CD4-positive, alpha-beta T cell (primary cell): ENCODE data around the gene REXO4. TPM values are rescaled to one million over a fixed set of nuclear protein-coding genes. Genes with fewer than 3 reads are reported as not detected.

Experiments used
- ATAC-seq: fragments of 200-7000 bp; cut with Tn5 transposase; one replicate; pipeline ENCODE4 v1.10.0; 2022; ENCODE audit warnings: mild to moderate bottlenecking; ENCODE audit not compliant: poor library complexity
- CTCF ChIA-PET: fragments of 350-600 bp; sonication (Branson Sonifier 250); formaldehyde crosslinking; loops from one replicate; lab custom pipeline; 2021; ENCODE audit warnings: antibody characterized with exemption, inconsistent platforms; lab: Charles Lee
- POLR2A ChIA-PET: fragments of 350-600 bp; sonication (Branson Sonifier 250); formaldehyde crosslinking; loops from one replicate; lab custom pipeline; 2021; ENCODE audit warnings: antibody characterized with exemption, inconsistent platforms; lab: Charles Lee
- DNase-seq, 14 experiments: peaks; one replicate each; pipeline ENCODE4 v3.0.0-alpha.2; 2013 to 2020; ENCODE audit warnings: mixed read lengths in 2 of 14
- H3K27ac ChIP-seq, 2 donors: one replicate each; pipeline versions ENCODE4 v1.5.1 to v1.7.0; 2013; ENCODE audit warnings: low read length in 2 of 2, low read depth in 1 of 2, mild to moderate bottlenecking in 1 of 2
- H3K27me3 ChIP-seq, 2 experiments: 1 replicate in 1 of 2; 2 replicates in 1 of 2; pipeline versions ENCODE4 v1.6.1 to v1.7.0; 2013; ENCODE audit warnings: low read length in 2 of 2, control low read depth in 1 of 2, mild to moderate bottlenecking in 1 of 2, moderate library complexity in 1 of 2; ENCODE audit not compliant: insufficient read depth in 2 of 2, control insufficient read depth in 1 of 2
- H3K36me3 ChIP-seq: one replicate; pipeline ENCODE4 v1.6.1; 2013; ENCODE audit warnings: low read length, control low read depth; ENCODE audit not compliant: insufficient read depth
- H3K4me1 ChIP-seq: one replicate; pipeline ENCODE4 v1.6.1; 2013; ENCODE audit warnings: low read length, control low read depth; ENCODE audit not compliant: insufficient read depth
- H3K4me3 ChIP-seq: one replicate; pipeline ENCODE4 v1.5.1; 2013; ENCODE audit warnings: mild to moderate bottlenecking, low read length, moderate library complexity
- H3K9me3 ChIP-seq, 2 experiments: 1 replicate in 1 of 2; 2 replicates in 1 of 2; pipeline versions ENCODE4 v1.6.1 to v1.7.0; 2013; ENCODE audit warnings: low read length in 2 of 2, mild to moderate bottlenecking in 2 of 2, control low read depth in 1 of 2, moderate library complexity in 1 of 2; ENCODE audit not compliant: control insufficient read depth in 1 of 2, insufficient read depth in 1 of 2
- H3K27ac Mint-ChIP-seq: one replicate; pipeline ENCODE4 v1.8.0; 2020; ENCODE audit warnings: mixed read lengths
- H3K27me3 Mint-ChIP-seq: one replicate; pipeline ENCODE4 v1.8.0; 2021; ENCODE audit warnings: mixed read lengths
- H3K36me3 Mint-ChIP-seq: one replicate; pipeline ENCODE4 v1.8.0; 2021; ENCODE audit warnings: low read depth, mixed read lengths
- H3K4me1 Mint-ChIP-seq: one replicate; pipeline ENCODE4 v1.8.0; 2021; ENCODE audit warnings: low read depth, mixed read lengths
- H3K4me3 Mint-ChIP-seq: one replicate; pipeline ENCODE4 v1.8.0; 2020; ENCODE audit warnings: mild to moderate bottlenecking, mixed read lengths
- H3K9me3 Mint-ChIP-seq: one replicate; pipeline ENCODE4 v1.8.0; 2020; ENCODE audit warnings: mixed read lengths
- intact Hi-C, 2 experiments: fragments of 100-400 bp; cut with DNase I in 1 of 2; cut with micrococcal nuclease in 1 of 2; formaldehyde crosslinking; loops; one replicate each; pipeline versions ENCODE4 v1.15.1 to v1.9.0; 2023 to 2025; cut with DNase I, micrococcal nuclease
- total RNA-seq, 174 experiments: library from RNA in 2 of 174; stranded (reverse) in 2 of 174; gene quantifications; one replicate each; pipeline ENCODE4 v1.2.3 and lab custom pipeline; 2021 to 2026
- TF ChIP-seq, protein P1 (sequence below): fragments of 200-600 bp; IDR thresholded peaks from one replicate; pipeline ENCODE4 v1.8.0; 2022; ENCODE audit warnings: antibody characterized with exemption, mild to moderate bottlenecking

Gene REXO4
- total RNA-seq, 2 experiments from 2014 or later = 17.3 to 18.5 TPM

DNA sequence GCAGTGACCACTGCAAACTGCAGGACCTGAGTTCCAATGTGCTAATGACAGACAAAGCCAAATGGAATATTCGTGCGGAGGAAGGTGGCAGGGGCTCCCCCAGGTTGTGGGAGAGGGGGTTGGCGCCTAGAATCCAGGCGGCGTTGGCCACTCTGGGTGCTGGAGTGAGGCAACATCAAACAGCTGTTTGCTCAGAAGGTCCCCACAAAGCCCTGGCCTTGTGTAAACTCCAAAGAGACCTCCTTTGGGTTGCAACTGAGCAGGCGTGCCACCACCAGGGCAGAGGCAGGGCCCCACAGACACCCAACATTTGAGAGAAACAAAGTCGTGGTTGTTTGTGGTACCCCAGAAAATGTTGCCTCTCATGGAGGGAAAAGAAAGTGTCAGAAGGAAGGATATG is 27.1 kb downstream of the REXO4 start:
- TF ChIP-seq, protein P1, sequence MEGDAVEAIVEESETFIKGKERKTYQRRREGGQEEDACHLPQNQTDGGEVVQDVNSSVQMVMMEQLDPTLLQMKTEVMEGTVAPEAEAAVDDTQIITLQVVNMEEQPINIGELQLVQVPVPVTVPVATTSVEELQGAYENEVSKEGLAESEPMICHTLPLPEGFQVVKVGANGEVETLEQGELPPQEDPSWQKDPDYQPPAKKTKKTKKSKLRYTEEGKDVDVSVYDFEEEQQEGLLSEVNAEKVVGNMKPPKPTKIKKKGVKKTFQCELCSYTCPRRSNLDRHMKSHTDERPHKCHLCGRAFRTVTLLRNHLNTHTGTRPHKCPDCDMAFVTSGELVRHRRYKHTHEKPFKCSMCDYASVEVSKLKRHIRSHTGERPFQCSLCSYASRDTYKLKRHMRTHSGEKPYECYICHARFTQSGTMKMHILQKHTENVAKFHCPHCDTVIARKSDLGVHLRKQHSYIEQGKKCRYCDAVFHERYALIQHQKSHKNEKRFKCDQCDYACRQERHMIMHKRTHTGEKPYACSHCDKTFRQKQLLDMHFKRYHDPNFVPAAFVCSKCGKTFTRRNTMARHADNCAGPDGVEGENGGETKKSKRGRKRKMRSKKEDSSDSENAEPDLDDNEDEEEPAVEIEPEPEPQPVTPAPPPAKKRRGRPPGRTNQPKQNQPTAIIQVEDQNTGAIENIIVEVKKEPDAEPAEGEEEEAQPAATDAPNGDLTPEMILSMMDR = no peak
- CTCF ChIA-PET = no interaction called here
- H3K4me1 Mint-ChIP-seq = no peaks in the 10 kb centered on the region
- POLR2A ChIA-PET = no interaction called here
- H3K27ac ChIP-seq = no peak overlapping the region
- no peak overlapping the region for H3K4me3 Mint-ChIP-seq
- no peaks in the 10 kb centered on the region for H3K36me3 Mint-ChIP-seq
- H3K27ac Mint-ChIP-seq = no peak overlapping the region
- no peaks in the 10 kb centered on the region for H3K36me3 ChIP-seq
- no peak overlapping the region for H3K4me3 ChIP-seq
- ATAC-seq = no peak
- H3K9me3 ChIP-seq = peaks cover 0 to 9% of the 10 kb centered on the region in 2 experiments
- no peaks in the 10 kb centered on the region for H3K27me3 Mint-ChIP-seq
- H3K27me3 ChIP-seq = peaks cover 0 to 7% of the 10 kb centered on the region in 2 experiments
- H3K4me1 ChIP-seq = no peaks in the 10 kb centered on the region
- H3K9me3 Mint-ChIP-seq = no peaks in the 10 kb centered on the region
- DNase-seq = no peak
- intact Hi-C loops = no loop called here

GRCh38 chr9:133389562-133389961 is 28.2 kb downstream of the REXO4 start:
- ChIA-PET POLR2A (no interaction called here), CTCF (interaction anchor here (0.6 kb wide), 1 partner anchor 13 kb away, joined by 3 read pairs; the partner anchor contains the start of gene STKLD1)
- no peak for ATAC-seq
- Histone ChIP-seq H3K4me1 (no peaks in the 10 kb centered on the region), H3K9me3 (peaks cover 0 to 9% of the 10 kb centered on the region in 2 experiments), H3K27ac (no peak overlapping the region), H3K36me3 (no peaks in the 10 kb centered on the region), H3K27me3 (peaks cover 0 to 7% of the 10 kb centered on the region in 2 experiments), H3K4me3 (no peak overlapping the region)
- Mint-ChIP-seq H3K4me3 (no peak overlapping the region), H3K36me3 (no peaks in the 10 kb centered on the region), H3K27ac (no peak overlapping the region), H3K27me3 (no peaks in the 10 kb centered on the region), H3K4me1 (no peaks in the 10 kb centered on the region), H3K9me3 (no peaks in the 10 kb centered on the region)
- no peak for DNase-seq
- intact Hi-C loops = no loop called here
- TF ChIP-seq, protein P1 = no peak

- Histone ChIP-seq H3K27me3 (peaks cover 0 to 7% of the 10 kb centered on the region in 2 experiments), H3K36me3 (no peaks in the 10 kb centered on the region), H3K4me1 (no peaks in the 10 kb centered on the region), H3K4me3 (no peak overlapping the region), H3K9me3 (peaks cover 0 to 9% of the 10 kb centered on the region in 2 experiments), H3K27ac (no peak overlapping the region)
- Mint-ChIP-seq H3K36me3 (no peaks in the 10 kb centered on the region), H3K27ac (no peak overlapping the region), H3K9me3 (no peaks in the 10 kb centered on the region), H3K4me1 (no peaks in the 10 kb centered on the region), H3K27me3 (no peaks in the 10 kb centered on the region), H3K4me3 (no peak overlapping the region)
- ChIA-PET POLR2A (no interaction called here), CTCF (no interaction called here)
- intact Hi-C loops = no loop called here
- DNase-seq = no peak
- TF ChIP-seq, protein P1 = no peak
- no peak for ATAC-seq
These were observed 28.7 kb downstream of the REXO4 start for GRCh38 chr9:133389025-133389557.
